OCI-LY3 (cell line): ENCODE data around the gene NCBP1.

Experiments used
- EZH2phosphoT487 ChIP-seq: fragments of 200-600 bp; shearing (Covaris generic); IDR thresholded peaks from 2 replicates; pipeline ENCODE4 v1.6.1; 2018; ENCODE audit warnings: antibody characterized with exemption, mixed run types, low read depth
- TF ChIP-seq, protein P1 (sequence below): fragments of 200-600, 300-600 bp; sonication (generic); IDR thresholded peaks from 2 replicates; pipeline ENCODE4 v1.5.1; 2014; ENCODE audit warnings: antibody characterized with exemption, low read length, low read depth

DNA sequence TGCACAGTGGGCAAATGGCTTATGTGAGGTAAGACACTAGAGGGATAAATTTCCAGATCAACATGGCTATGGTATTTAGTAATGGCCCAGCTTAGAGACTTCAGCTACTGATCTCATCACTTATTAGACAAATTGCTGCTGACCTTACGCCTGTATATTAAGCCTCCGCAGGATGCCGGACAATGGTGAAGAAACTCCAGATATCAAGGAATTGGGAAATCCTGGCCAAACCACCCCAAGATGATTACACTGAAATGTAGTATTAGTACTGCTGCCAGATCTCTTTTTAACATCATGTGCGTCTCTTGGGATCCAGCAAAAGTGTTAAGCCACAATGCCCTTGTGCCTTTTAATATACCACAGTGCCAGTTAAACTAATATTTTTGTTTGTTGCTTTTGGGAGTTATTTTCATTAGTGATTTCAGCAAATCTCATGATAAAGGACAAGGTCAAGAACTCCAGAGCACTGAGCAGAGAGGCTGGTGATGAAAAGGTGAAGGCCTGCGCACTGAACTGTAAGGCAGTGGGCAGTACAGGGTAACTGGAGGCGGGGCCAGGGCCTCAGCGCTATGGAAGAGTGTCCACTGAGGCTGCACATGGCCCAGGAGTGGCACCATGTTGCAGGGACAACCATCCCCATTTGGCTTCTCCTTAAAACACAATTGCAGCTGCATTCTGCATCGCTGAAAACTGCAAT is 32.9 kb upstream of the NCBP1 start:
- TF ChIP-seq, protein P1, sequence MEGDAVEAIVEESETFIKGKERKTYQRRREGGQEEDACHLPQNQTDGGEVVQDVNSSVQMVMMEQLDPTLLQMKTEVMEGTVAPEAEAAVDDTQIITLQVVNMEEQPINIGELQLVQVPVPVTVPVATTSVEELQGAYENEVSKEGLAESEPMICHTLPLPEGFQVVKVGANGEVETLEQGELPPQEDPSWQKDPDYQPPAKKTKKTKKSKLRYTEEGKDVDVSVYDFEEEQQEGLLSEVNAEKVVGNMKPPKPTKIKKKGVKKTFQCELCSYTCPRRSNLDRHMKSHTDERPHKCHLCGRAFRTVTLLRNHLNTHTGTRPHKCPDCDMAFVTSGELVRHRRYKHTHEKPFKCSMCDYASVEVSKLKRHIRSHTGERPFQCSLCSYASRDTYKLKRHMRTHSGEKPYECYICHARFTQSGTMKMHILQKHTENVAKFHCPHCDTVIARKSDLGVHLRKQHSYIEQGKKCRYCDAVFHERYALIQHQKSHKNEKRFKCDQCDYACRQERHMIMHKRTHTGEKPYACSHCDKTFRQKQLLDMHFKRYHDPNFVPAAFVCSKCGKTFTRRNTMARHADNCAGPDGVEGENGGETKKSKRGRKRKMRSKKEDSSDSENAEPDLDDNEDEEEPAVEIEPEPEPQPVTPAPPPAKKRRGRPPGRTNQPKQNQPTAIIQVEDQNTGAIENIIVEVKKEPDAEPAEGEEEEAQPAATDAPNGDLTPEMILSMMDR, result no peak
- TF ChIP-seq EZH2phosphoT487, result no peak
